Measurements from ENCODE around the gene CCDC142.

GRCh38 chr2:74524005-74524404 lies 41.2 kb upstream of the CCDC142 start:
- TF ChIP-seq EZH2 (optimal IDR thresholded peaks at IDR 0.05; ENCODE audit: low read depth, low read length) = no peak
- TF ChIP-seq, protein P1, sequence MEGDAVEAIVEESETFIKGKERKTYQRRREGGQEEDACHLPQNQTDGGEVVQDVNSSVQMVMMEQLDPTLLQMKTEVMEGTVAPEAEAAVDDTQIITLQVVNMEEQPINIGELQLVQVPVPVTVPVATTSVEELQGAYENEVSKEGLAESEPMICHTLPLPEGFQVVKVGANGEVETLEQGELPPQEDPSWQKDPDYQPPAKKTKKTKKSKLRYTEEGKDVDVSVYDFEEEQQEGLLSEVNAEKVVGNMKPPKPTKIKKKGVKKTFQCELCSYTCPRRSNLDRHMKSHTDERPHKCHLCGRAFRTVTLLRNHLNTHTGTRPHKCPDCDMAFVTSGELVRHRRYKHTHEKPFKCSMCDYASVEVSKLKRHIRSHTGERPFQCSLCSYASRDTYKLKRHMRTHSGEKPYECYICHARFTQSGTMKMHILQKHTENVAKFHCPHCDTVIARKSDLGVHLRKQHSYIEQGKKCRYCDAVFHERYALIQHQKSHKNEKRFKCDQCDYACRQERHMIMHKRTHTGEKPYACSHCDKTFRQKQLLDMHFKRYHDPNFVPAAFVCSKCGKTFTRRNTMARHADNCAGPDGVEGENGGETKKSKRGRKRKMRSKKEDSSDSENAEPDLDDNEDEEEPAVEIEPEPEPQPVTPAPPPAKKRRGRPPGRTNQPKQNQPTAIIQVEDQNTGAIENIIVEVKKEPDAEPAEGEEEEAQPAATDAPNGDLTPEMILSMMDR (IDR thresholded peaks at IDR 0.05; ENCODE audit: low read length) = no peak
- TF ChIP-seq EZH2phosphoT487 (IDR thresholded peaks at IDR 0.05; ENCODE audit: low read length) = no peak

Data from MM.1S (cell line).